ENCODE results near the gene KDM4C.

KDM4C gene

DNA sequence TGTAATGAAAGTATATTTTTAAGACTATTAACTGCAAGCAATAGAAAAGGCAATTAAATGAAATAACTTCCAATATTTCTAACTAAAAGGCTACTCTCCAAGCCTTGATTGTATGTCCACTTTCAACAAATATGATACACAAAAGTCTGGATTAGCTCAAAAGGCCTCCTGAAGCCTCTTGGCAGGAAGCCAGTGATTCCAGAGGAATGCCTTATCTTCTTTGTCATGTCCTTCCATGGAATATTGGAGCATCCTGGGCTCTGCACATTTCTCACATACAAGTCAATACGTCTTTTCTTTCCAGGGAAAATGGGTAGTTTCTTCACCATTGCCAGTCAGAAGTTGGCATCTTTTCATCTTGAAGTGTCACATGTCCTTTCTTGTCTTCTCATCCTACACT lies 357.8 kb downstream of the KDM4C start:
- no peak for DNase-seq

DNA sequence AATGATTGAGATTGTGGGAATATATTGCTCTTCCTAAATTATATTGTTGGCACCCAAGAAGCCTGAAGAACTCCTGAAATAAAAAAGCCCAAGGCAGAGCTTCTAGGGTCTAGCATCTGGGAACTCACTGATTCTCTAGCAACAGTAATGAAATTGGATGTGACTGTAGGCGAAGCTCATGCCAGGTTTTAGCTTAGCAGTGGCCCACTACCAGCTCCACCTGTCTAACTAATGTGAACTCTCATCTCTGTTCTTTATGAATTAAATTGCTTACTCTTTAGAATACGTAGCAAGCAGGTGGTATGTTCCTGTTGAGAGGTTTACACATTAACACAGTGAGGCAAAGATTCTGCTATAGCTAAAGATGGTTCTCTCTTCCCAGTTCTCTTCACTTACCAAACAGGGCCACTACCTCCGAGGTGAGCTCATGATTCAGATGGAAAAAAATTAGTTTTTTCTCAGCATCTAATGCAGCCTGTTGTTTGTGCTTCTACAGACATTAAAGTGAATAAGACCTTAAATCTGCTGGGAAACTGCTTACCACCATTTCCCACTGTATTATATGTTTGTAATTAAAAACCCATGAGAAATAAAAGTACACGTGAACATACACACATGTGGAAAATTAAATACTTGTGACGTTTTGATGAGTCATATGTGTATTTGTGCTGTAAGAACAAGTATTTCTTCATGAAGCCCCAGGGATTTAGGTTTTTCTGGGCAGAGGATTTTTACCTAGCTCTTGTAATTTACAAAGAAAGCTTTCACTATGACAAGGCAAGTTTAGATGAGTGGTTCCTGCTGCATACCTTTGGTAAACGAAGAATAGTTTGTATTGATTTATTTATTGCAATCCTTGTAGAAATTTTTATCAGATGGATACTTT lies 360.1 kb downstream of the KDM4C start:
- DNase-seq: no peak

DNA sequence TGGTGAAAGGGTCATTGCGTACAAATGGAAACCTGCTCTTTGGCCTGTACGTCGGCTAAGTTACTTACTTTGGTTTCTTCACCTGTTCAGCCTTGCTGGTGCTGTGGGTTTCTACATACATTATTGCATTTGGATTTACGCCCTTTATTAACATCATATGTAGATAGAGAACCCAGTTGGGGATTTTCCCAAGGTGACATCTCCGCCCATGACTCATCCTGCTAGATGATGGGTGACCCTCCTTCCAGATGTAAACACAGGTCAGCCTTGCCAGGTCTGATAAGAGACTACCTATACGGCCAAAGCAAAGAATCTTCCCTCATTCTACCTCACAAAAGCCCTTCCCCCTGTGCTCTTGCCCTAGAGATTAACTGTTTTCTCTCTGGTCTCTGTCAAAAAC lies 360.9 kb downstream of the KDM4C start:
- no peak for DNase-seq

DNA sequence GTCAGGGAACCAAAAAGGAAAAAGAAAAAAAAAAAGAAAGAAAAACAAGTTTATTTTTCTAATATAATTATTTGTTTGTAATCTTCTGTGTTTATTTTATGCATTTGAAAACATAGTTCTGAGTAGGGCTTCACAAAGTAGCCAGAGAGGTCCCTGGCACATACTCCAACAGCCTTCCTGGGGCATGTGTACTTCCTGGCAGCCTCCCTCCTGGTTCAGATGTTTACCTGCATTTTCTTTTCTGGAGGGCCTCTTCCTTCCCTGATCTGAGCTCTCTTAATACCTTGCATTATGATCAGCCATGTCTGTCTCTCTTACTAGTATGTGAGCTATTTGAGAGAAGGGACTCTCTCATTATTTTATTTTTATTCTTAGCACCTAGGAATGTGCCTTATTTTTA lies 361.8 kb downstream of the KDM4C start:
- DNase-seq: no peak

DNA sequence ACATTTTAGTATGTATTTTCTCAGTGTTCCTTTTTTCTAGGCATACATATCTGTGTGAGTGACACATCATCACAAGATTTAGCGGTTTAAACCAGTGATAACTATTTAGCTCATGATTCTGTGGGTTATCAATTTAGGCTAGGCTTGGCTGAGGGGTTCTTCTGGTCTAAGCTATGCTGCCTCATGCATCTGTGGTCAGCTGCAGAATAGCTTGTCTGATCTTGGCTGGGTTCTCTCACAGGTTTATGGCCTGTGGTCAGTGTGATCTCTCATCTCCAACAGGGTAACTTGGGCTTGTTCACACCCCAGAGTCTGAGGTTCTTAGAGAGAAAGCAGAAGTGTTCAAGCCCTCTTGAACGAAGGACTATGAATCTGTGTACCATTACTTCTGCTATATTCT lies 363.3 kb downstream of the KDM4C start:
- DNase-seq: no peak

DNA sequence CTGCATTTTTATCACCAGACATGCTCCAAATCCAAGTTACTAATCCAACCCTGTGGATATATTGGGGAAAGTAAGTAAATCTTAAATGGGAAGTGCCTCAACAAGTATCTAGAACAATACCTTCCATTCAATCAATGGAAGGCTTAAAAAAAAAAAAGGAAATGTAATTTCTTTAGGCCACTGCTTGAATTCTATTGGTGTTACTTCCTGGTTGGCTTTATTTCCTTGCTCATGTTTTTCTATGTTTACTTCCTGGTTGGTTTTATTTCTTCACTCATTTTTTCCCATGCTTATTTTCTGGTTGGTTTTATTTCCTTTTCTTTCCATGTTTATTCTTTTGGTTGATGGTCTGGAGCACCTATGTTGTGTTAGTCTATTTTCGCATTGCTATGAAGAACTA lies 363.9 kb downstream of the KDM4C start:
- DNase-seq: no peak

DNA sequence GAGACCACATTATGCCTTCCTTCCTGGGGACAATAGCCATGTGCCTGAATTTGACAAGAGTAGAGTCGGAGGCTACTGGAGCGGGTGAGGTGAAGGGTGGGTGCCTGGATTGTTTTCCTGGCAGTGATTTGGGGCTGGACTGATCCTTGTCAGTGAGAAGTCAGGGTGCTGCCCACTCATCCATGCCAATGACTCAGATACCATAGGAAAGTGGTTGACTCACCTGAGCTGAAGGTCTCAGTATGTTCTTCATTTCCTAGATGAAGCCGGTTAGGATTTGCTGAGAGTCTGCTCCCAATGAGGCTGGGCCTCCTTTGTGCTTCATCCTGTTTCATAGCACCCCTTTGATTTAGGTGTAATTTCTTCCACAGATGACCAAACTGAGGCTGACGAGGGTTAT lies 366.0 kb downstream of the KDM4C start:
- no peak for DNase-seq

DNA sequence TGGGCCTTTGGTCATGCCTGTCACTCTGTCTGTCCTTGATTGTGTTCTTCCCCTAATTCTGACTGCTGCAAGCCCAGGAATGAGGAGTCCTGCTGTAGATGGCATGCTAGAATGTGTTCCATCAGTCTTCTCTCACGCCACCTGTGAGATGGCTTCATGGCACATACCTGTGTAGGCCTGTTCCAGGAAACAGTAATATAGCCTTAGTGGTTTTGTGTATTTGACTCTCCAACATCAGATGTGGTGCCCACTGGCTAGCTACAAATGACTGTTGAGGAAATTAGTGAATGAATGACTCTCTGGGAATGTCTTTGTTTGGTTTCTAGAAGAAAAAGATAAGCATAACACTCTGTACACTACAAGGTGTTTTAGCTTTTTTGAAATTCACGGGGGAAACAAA lies 367.5 kb downstream of the KDM4C start:
- DNase-seq: no peak

DNA sequence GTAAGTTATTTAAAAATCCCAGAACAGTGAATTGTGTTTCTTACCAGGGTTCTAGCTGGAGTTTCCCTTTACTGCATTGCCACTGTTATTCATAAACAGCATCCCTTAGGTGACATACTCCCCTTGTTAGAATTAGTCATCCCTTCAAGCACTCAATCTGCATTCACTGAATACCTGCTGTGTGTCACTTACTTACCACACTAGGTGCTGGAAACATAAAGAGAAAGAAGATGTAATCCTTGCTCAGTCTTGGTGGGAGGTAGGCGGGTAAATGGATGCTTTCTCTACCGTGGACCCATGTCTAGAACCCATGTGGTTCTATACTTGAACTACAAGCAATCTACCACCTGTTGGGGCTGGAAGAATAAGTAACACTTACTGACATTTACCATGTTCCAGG lies 371.6 kb downstream of the KDM4C start:
- DNase-seq: no peak

DNA sequence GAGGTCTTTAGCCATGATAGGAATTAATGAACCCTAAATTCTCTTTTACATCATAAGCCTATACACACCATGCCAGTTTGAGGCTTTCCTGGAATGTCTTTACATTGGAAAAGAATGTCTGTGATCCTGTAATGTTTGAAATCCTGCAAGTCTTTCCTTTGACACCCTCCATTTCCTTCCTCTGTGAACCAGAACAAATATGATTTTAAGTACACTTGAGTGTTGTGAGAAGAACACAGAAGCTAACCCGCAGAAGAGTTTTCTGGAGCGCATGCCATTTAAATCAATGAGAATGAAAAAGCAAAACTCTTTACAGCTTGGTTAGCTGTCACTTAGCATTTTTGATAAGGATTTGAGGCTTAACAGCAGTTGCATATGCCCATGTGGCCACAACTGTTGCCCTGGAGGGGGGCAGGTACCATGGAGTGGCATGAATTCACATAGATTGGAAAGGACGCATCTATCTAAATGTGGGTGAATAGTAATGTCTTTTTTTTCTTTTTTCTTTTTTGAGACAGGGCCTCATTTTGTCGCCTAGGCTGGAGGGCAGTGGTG lies 372.6 kb downstream of the KDM4C start:
- no peak for DNase-seq

DNA sequence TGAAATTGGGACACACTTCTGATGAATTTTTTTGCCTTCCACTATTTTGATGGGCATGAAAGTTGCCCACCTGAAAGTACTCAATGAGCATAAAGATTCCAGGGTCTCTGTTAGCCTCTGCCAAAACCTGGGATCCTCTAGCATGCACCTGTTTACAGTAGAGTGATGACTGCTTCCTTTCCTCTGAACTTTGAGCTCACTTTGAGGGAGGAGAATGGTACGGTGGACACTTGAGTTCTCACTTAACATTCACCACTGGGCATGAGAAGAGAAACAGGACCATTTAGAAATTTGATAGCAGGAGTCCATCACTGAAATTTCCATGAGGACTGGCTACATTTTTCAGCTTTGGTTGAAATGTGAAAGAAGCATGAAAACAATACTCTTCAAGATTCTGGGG lies 374.8 kb downstream of the KDM4C start:
- DNase-seq: no peak

DNA sequence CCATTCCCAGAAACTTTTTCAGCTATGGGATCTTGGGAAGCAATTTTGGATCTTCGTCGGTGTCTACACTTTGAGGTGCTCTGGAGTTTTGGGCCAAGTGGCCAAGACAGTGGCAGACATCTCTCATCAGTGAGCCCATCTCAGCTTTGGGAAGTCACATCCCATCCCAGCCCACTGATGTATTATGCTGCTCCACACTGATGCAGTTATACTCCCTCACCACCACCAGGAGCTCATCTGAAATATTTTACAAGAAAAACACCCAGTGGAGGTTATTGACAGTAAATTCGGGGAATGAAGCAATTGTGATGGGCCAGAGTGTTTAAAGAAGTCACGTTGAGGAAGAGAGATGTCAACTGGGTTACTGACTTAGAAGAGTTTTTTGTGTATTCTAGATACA lies 378.0 kb downstream of the KDM4C start:
- DNase-seq: no peak

DNA sequence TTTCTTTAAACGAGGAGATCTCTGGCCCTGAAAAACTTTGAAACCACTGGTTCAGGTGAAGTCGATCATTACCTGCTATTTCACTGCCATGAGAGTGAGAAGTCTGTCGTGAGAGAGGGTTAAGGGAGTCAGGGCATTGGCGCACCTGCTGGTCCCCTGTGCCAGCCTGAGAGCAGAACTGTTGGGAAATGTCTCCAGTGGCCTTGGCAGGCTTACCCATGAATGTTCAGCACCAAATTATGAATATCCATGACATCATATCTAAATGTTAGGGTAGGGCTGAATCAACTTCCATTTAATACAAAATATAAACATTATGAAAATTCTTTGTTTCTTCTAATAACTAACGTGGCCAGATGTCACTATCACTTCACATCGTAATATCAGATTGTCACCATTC lies 379.3 kb downstream of the KDM4C start:
- no peak for DNase-seq

DNA sequence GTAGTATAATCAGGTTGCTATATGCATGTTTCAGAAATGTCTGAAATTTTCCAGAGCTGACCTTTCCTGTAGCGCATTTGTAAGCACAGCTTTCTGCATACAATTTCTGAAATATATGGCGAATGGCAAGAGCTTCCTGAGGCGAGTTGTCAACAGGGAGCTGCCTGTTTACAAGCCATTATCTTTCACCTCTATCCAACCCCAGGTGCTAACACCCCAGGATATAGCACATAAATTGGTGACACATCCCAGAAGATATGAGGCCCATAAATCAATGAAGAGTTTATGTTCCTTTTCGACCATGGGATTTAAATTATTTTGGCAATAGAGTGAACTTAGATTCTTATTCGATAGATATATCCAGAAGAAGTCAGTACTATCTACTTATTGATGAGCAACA lies 379.8 kb downstream of the KDM4C start:
- DNase-seq: no peak

DNA sequence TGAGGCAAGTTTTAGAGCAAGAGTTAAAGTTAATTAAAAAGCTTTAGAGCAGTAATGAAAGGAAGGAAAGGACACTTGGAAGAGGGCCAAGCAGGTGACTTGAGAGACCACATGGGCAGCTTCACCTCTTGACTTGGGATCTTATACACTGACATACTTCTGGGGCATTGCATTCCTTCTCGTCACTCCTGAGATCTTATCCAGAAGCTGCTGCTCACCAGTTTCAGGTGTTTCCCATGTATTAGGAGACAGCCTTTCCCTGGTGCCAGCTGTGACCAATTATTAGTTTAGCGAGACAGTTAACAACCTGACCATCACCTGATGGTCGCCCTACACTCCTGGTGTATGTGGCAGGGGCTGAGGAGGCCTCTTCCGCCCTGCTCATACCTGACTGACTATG lies 382.1 kb downstream of the KDM4C start:
- no peak for DNase-seq

DNA sequence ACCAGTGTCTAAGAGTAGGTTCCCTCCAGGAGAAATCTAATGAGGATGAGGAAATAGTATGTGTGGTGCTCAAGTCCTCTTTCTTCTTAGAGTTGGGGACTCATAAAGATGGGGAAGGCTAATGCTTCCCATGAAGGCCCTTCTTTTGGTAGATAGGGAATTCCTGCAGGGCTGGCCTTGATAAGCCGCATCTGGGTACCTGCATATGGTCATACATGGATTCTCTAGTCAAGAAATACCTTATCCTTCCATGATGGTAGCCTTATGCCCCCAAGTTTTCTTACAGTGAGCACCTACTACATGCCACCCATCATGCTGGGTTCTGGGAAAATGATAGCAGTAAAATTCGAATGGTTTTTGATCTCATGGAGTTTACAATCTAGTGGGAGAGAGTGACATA lies 382.6 kb downstream of the KDM4C start:
- DNase-seq: no peak

DNA sequence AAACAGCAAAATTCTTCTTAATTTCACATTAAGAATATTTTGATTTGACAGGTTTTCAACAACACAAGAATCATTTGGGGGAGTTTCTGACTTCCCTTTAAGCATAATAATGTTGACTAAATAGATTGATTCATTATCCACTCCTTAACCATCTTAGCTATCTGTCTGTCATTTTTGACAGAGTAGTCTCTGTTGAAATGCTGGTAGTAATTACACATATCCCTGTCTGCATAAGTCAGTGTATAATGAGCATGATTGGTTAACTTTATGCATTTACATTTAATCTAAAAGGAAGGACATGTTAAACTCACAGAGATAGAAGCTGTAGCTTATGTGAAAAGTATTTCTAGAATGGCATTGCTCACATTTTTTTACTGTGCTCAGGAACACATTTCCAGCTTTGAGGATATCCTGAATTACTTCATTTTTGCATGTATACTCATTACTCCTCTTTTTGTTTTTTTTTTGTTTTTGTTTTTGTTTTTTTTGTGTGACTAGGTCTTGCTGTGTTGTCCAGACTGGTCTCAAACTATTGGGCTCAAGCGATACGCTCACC lies 385.9 kb downstream of the KDM4C start:
- no peak for DNase-seq

DNA sequence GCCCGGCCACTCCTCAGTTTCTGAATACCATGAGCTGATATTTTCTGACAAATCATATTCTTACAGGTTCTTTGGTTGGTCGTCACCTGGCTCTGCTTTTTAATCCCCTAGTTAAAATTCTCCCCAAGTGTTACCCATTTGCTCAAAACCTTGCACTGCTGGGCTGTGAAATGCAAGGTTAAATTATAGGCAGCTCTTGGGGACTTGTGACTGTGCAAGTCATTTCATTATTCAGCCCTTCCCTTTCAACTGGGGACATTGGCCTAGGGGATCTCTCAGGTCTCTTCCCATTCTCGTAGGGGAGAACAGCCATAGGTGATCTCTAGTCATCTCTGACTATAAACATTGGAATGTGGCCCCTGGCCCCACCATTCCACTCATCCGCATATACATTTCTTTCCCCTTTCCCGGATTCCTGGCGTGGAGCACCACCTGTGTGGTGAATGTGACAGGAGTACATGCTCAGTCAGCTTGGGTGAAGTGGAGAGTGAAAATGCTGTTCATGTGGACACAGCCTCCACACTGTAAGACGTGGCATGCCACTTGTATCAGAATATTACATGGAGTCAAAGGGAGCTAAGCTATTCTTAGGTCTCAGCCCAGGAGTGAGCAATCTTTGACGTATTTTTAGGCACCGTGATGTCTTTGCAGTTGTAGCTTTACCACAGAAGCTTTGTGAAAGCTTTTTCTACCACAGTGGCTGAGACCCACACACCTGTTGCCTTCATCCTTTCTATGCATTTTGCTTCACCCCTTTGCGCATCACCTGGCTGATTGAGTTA lies 386.7 kb downstream of the KDM4C start:
- DNase-seq: no peak

DNA sequence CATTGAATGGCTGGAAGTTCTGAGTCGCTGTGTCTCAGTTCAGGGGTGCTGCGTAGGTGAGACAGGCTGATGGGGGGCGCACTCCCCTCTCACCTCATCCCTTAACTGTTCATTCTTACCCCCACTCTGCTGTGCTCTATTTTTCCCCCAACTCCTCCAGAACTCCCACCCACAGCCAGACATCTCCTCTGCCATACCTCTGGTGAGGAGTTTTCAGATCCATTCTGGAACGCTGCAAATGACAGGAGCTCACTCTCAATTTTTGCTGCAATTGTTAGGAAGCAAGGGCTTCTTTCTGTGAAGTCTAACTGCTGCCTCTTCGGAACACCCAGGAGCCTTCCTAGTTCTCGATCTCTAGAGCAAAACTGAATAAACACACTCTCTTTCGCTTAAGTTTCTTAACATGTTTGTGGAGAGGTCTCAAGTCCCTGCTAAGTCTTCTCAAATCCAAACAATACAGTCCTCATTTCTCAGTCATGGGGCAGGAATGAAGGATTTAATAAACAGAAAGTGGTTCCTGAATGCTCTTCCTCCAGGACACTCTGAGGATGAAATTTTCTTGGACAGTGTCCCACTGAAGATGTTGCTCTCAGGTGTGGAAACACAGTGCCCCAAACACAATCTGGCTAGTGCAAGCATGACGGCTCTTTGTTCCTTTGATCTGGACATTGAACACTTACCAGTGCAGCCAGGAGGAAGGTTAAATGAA lies 387.7 kb downstream of the KDM4C start:
- DNase-seq: no peak

DNA sequence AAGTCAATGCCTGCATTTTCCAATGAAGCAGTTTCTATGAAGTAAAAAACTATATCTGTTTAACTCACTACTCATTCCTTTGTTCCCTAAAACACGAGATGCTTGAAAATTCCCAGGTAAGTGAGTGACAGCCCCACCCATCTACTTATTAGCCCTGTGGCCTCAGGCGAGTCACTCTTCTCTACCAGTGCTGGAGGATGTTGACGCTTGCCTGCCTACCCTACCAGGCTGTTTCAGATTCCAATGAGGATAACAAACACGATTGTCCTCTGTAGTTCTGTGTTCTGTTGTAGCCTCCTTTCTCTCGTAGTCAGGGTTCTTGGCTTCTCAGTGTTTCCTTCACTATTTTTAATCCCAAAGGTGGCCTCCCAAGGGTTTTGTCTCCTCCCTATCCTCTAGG lies 388.8 kb downstream of the KDM4C start:
- DNase-seq: no peak

DNA sequence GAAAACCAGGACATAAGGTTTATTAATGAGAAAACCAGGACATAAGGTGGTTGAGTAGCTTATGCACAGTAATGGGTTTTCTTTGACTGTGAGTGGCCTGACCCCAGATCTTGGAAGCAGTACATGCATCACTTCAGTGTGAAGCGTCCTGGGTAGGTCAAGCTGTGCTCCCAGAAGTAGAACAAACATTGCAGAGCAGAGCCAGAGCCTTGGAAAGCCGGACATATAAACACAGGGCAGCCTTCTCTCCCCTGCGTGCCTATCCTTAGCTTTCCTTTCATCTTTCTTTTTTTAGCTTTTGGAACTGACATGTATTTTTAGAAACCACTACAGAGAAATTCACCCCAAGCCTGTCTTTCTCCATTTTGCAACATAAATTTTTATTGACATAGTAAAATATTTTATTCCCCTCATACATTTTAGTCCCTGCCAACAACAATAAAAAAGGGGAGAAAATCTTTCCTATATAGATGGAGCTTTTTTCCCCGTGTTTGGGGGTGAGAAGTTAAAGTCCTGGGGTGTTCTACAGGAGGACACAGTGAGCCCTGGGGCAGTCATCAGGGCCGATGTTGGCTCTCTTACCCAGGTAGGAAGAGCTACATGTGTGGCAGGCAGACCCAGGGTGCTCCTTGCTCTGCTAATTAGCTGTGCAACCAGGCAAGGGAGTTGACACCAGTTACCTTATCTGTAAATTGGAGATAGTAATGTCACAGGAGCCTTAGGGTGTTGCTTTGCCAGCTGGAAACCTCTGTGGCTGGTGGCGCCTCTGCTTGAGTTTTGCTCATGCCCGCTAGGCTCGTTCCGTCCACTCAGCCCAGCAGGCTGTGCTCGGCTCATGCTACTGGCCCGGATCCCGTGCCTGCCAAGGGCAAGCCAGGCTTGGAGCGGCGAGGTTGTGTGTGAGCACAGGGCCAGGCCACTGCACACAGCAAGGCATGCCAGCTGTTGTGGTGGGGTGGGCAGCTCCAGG lies 389.6 kb downstream of the KDM4C start:
- no peak for DNase-seq

DNA sequence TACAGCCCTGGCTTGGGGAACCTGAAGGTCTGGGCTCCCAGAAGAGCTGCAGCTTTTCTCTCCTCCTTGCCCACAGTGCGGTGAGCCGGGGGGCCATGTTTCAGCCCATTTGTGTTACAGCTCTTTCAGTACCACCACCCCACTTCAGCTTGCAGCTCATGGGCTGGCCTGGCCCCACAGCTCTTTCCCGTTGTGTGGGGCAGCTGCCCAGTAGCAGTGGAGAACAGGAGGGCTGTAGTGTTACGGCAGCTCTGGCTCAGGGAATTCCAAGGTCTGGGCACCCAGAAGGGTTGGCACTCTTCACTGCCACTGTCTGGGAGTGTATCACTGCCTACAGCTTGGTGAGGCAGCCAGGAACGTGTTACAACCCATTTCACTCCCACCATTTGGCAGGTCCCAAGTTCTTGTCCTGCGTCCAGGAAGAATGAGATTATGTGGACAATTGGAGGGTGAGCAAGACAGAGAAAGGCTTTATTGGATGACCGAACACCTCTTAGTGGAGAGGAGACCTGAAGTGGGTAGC lies 390.5 kb downstream of the KDM4C start:
- no peak for DNase-seq
